H1 (cell line): ENCODE measurements around the gene LRP1. TPM values are rescaled to one million over a fixed set of nuclear protein-coding genes. Genes with fewer than 3 reads are reported as not detected.

ENCODE experiments used
- polyA plus RNA-seq, 7 experiments: library from polyadenylated mRNA; depleted of rRNA in 3 of 7; stranded (reverse) in 5 of 7; unstranded in 2 of 7; fragments of >200 nt in 5 of 7; fragments of 200-250 nt in 2 of 7; gene quantifications; 1 replicate in 5 of 7; 2 replicates in 1 of 7; 4 replicates in 1 of 7; pipeline versions ENCODE4 v1.2.1 to v1.2.3, GENCODE V29; 2011 to 2013; ENCODE audit warnings: missing spikeins in 2 of 7, mixed read lengths in 2 of 7
- total RNA-seq: library from RNA; stranded (reverse); fragmentation: NEBNext Ultra II Directional; extraction: Animal tissue kit (Norgen Biotek cat#: 25700); gene quantifications from 2 replicates; pipeline ENCODE4 v1.2.1, GENCODE V29; 2021
- TF ChIP-seq, protein P1 (sequence below): IDR thresholded peaks from 2 replicates; pipeline ENCODE4 v1.6.1; 2011; ENCODE audit warnings: low read length, improper control_type of control experiment

The LRP1 gene
- total and polyA plus RNA-seq, 2 of the 8 experiments (the other 6 are each of a cell fraction or from before 2014, with no cell fraction given) = 35.3 to 92.5 TPM

DNA sequence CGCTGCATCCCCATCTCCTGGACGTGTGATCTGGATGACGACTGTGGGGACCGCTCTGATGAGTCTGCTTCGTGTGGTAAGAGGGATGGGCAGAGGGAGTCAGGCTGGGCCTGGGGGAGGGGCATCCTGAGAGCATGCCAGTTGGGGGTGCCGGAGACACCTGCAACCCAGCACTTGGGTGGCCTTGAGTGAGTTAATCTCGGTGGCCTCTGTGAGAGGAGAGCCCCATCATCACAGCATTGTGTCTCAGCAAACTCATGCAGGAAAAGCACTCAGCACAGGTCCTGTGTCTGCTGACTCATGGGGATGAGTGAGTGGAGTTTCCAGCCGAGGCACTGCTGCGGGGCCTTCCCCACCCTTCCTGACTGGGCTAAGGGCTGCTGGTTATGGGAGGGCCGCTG is 38.7 kb downstream of the LRP1 start (continued):
- TF ChIP-seq, protein P1, sequence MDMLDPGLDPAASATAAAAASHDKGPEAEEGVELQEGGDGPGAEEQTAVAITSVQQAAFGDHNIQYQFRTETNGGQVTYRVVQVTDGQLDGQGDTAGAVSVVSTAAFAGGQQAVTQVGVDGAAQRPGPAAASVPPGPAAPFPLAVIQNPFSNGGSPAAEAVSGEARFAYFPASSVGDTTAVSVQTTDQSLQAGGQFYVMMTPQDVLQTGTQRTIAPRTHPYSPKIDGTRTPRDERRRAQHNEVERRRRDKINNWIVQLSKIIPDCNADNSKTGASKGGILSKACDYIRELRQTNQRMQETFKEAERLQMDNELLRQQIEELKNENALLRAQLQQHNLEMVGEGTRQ = no peak
